Measurements from ENCODE around the gene ABTB1.

DNA sequence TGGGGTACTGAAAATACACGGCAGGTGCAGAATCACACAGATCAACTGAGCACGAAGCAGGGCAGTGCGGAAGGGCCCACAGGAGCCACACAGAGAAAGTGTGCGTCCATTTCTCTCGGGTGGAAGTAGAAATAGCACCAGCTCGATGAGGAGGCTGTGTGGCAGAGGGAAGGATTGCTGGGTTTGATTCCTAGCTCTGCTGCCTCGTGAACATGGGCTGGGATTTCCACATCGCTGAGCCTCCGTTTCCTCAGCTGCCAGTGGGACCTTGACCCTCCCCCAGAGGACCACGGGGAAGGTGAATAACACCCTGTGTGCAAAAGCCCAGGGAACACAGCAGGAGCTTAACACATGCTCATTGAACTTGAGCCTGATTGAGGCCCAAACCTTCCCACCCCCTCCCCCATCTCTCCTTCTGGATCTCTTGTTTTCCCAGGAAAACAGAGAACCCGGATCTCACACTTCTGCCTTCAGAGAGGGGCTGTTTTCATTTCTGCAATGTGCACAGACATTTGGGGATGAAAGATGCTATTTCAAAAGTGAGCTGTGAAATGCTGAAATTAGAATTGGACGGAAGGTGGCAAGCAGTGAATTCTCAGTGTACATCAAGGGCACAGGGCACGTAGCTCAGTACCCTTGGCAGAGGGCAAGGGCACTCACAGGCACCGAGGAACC, 38.4 kb downstream of the ABTB1 start:
- no peak for TF ChIP-seq EZH2 (IDR thresholded peaks at IDR 0.05; ENCODE audit: low read depth, unreplicated experiment)
- TF ChIP-seq, protein P1, sequence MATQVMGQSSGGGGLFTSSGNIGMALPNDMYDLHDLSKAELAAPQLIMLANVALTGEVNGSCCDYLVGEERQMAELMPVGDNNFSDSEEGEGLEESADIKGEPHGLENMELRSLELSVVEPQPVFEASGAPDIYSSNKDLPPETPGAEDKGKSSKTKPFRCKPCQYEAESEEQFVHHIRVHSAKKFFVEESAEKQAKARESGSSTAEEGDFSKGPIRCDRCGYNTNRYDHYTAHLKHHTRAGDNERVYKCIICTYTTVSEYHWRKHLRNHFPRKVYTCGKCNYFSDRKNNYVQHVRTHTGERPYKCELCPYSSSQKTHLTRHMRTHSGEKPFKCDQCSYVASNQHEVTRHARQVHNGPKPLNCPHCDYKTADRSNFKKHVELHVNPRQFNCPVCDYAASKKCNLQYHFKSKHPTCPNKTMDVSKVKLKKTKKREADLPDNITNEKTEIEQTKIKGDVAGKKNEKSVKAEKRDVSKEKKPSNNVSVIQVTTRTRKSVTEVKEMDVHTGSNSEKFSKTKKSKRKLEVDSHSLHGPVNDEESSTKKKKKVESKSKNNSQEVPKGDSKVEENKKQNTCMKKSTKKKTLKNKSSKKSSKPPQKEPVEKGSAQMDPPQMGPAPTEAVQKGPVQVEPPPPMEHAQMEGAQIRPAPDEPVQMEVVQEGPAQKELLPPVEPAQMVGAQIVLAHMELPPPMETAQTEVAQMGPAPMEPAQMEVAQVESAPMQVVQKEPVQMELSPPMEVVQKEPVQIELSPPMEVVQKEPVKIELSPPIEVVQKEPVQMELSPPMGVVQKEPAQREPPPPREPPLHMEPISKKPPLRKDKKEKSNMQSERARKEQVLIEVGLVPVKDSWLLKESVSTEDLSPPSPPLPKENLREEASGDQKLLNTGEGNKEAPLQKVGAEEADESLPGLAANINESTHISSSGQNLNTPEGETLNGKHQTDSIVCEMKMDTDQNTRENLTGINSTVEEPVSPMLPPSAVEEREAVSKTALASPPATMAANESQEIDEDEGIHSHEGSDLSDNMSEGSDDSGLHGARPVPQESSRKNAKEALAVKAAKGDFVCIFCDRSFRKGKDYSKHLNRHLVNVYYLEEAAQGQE (IDR thresholded peaks at IDR 0.05; ENCODE audit: unreplicated experiment) = no peak
- TF ChIP-seq ZNF114 (CRISPR knock-in tag; IDR thresholded peaks at IDR 0.05) = no peak
- TF ChIP-seq, protein P2, sequence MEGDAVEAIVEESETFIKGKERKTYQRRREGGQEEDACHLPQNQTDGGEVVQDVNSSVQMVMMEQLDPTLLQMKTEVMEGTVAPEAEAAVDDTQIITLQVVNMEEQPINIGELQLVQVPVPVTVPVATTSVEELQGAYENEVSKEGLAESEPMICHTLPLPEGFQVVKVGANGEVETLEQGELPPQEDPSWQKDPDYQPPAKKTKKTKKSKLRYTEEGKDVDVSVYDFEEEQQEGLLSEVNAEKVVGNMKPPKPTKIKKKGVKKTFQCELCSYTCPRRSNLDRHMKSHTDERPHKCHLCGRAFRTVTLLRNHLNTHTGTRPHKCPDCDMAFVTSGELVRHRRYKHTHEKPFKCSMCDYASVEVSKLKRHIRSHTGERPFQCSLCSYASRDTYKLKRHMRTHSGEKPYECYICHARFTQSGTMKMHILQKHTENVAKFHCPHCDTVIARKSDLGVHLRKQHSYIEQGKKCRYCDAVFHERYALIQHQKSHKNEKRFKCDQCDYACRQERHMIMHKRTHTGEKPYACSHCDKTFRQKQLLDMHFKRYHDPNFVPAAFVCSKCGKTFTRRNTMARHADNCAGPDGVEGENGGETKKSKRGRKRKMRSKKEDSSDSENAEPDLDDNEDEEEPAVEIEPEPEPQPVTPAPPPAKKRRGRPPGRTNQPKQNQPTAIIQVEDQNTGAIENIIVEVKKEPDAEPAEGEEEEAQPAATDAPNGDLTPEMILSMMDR (conservative IDR thresholded peaks at IDR 0.05; ENCODE audit: low read depth in 2 of 2) = no peak
- no peak for TF ChIP-seq POLR2AphosphoS5 (IDR thresholded peaks at IDR 0.05; ENCODE audit: low read depth)
- TF ChIP-seq EZH2phosphoT487 (IDR thresholded peaks at IDR 0.05; ENCODE audit: unreplicated experiment) = no peak
